Measurements from ENCODE around the gene SAFB2. TPM values are rescaled to one million over a fixed set of nuclear protein-coding genes. Genes with fewer than 3 reads are reported as not detected.

Gene SAFB2
- polyA plus RNA-seq, 3 donors: 77.7 to 108 (median 84.4) TPM

- DNase-seq (ENCODE audit: extremely low read depth in 1 of 11, low read depth in 9 of 11, low spot score in 4 of 11): no peak
Measured at GRCh38 chr19:5643060-5643459, 20.5 kb upstream of the SAFB2 start.

- no peak for DNase-seq (ENCODE audit: extremely low read depth in 1 of 11, low read depth in 9 of 11, low spot score in 4 of 11)
Measured at GRCh38 chr19:5642204-5642603, 19.6 kb upstream of the SAFB2 start.

- no peak for DNase-seq (ENCODE audit: extremely low read depth in 1 of 11, low read depth in 9 of 11, low spot score in 4 of 11)
Measured at GRCh38 chr19:5641171-5641570, 18.6 kb upstream of the SAFB2 start.

GRCh38 chr19:5637971-5638370 lies 15.4 kb upstream of the SAFB2 start:
- DNase-seq (ENCODE audit: extremely low read depth in 1 of 11, low read depth in 9 of 11, low spot score in 4 of 11): no peak

GRCh38 chr19:5635427-5635826 lies 12.9 kb upstream of the SAFB2 start:
- DNase-seq (ENCODE audit: extremely low read depth in 1 of 11, low read depth in 9 of 11, low spot score in 4 of 11): no peak

- no peak for DNase-seq (ENCODE audit: extremely low read depth in 1 of 11, low read depth in 9 of 11, low spot score in 4 of 11)
Measured at GRCh38 chr19:5632657-5633056, 10.1 kb upstream of the SAFB2 start.

GRCh38 chr19:5632241-5632612 lies 9.7 kb upstream of the SAFB2 start:
- no peak for DNase-seq (ENCODE audit: extremely low read depth in 1 of 11, low read depth in 9 of 11, low spot score in 4 of 11)

GRCh38 chr19:5631567-5632240 lies 9.1 kb upstream of the SAFB2 start:
- DNase-seq (ENCODE audit: extremely low read depth in 1 of 11, low read depth in 9 of 11, low spot score in 4 of 11): no peak

GRCh38 chr19:5628919-5629481 lies 6.4 kb upstream of the SAFB2 start:
- DNase-seq (ENCODE audit: extremely low read depth in 1 of 11, low read depth in 9 of 11, low spot score in 4 of 11): no peak

GRCh38 chr19:5628461-5628860 lies 5.9 kb upstream of the SAFB2 start:
- no peak for DNase-seq (ENCODE audit: extremely low read depth in 1 of 11, low read depth in 9 of 11, low spot score in 4 of 11)

GRCh38 chr19:5627395-5627904 lies 4.9 kb upstream of the SAFB2 start:
- no peak for DNase-seq (ENCODE audit: extremely low read depth in 1 of 11, low read depth in 9 of 11, low spot score in 4 of 11)

GRCh38 chr19:5625641-5626040 lies 3.1 kb upstream of the SAFB2 start:
- DNase-seq (ENCODE audit: extremely low read depth in 1 of 11, low read depth in 9 of 11, low spot score in 4 of 11): no peak

GRCh38 chr19:5624741-5625278 lies 2.2 kb upstream of the SAFB2 start:
- no peak for DNase-seq (ENCODE audit: extremely low read depth in 1 of 11, low read depth in 9 of 11, low spot score in 4 of 11)

GRCh38 chr19:5624018-5624663 lies 1.6 kb upstream of the SAFB2 start:
- no peak for DNase-seq (ENCODE audit: extremely low read depth in 1 of 11, low read depth in 9 of 11, low spot score in 4 of 11)

GRCh38 chr19:5623397-5624017 lies 931 bp upstream of the SAFB2 start:
- DNase-seq (ENCODE audit: extremely low read depth in 1 of 11, low read depth in 9 of 11, low spot score in 4 of 11): no peak

- DNase-seq (ENCODE audit: extremely low read depth in 1 of 11, low read depth in 9 of 11, low spot score in 4 of 11): no peak
Measured at GRCh38 chr19:5621945-5622464, 571 bp downstream of the SAFB2 start.

GRCh38 chr19:5621311-5621944 lies 1.1 kb downstream of the SAFB2 start:
- DNase-seq (ENCODE audit: extremely low read depth in 1 of 11, low read depth in 9 of 11, low spot score in 4 of 11): no peak

GRCh38 chr19:5619946-5620345 lies 2.6 kb downstream of the SAFB2 start:
- no peak for DNase-seq (ENCODE audit: extremely low read depth in 1 of 11, low read depth in 9 of 11, low spot score in 4 of 11)

- DNase-seq (ENCODE audit: extremely low read depth in 1 of 11, low read depth in 9 of 11, low spot score in 4 of 11): no peak
Measured at GRCh38 chr19:5618591-5618990, 4.0 kb downstream of the SAFB2 start.
